Transverse colon (tissue), 3 donors: ENCODE measurements around the gene DOLK.
"Not testable (repeated sequence)": the region's sequence is repeated elsewhere in the genome, so short reads cannot be mapped to it uniquely, and the experiment has no call there.

ENCODE experiments used
- EP300 ChIP-seq: sonication (generic); formaldehyde crosslinking; IDR thresholded peaks from one replicate; pipeline ENCODE4 v1.6.1; 2017; ENCODE audit warnings: antibody characterized with exemption, low read depth
- POLR2A ChIP-seq: fragments of 450-650 bp; IDR thresholded peaks from one replicate; pipeline ENCODE4 v1.6.1; 2016; ENCODE audit warnings: antibody characterized with exemption, mild to moderate bottlenecking, moderate library complexity
- TF ChIP-seq, protein P1 (sequence below), 5 experiments: fragments of 200-600 bp in 3 of 5; fragments of 450-650 bp in 2 of 5; sonication (generic) in 3 of 5; IDR thresholded peaks; 1 replicate in 2 of 5; 2 replicates in 3 of 5; pipeline ENCODE4 v1.5.1; 2016 to 2017; ENCODE audit warnings: antibody characterized with exemption in 5 of 5, inconsistent platforms in 3 of 5, mild to moderate bottlenecking in 2 of 5, moderate library complexity in 1 of 5

DNA sequence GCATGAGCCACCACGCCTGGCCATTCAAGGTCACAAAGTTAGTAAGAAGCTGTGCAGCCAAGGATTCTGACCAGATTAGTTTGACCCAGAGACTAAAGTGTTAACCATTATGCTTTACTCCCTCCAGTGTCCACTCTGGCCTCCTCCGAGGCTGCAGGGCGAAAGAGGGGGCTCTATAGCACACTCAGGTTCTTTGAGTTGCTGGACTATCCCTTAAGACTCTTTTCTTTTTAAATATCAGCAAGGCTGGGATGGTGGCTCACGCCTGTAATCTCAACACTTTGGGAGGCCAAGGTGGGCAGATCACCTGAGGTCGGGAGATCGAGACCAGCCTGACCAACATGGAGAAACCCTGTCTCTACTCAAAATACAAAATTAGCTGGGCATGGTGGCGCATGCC, 2.4 kb downstream of the DOLK start:
- TF ChIP-seq POLR2A, EP300: not testable (repeated sequence)
- TF ChIP-seq, protein P1, sequence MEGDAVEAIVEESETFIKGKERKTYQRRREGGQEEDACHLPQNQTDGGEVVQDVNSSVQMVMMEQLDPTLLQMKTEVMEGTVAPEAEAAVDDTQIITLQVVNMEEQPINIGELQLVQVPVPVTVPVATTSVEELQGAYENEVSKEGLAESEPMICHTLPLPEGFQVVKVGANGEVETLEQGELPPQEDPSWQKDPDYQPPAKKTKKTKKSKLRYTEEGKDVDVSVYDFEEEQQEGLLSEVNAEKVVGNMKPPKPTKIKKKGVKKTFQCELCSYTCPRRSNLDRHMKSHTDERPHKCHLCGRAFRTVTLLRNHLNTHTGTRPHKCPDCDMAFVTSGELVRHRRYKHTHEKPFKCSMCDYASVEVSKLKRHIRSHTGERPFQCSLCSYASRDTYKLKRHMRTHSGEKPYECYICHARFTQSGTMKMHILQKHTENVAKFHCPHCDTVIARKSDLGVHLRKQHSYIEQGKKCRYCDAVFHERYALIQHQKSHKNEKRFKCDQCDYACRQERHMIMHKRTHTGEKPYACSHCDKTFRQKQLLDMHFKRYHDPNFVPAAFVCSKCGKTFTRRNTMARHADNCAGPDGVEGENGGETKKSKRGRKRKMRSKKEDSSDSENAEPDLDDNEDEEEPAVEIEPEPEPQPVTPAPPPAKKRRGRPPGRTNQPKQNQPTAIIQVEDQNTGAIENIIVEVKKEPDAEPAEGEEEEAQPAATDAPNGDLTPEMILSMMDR (IDR thresholded peaks at IDR 0.05) = not testable (repeated sequence)
